RPMI8226 (cell line): ENCODE data around the gene ITGAE.

Experiments used
- DNase-seq: peaks from one replicate; pipeline ENCODE4 v3.0.0-alpha.2; 2015

Gene ITGAE

DNA sequence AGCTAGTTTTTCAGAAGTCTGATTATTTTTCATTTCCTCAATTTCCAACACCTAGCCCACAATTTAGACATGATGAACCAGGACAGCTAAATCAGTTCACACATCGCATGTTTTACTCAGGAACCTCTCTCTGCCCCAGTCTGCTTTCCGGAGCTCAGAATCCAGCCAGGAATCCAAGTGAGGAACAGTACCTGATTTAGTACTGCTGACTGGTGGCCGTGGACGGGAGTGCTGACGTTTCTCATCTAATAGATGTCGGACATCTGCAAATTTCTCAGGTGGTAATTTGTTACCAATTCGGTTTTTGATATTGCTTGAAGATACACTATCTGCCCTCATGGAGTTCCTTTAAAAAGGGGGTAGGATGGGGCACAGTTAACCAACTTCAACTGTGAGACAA lies 14.9 kb upstream of the ITGAE start:
- DNase-seq = no peak

DNA sequence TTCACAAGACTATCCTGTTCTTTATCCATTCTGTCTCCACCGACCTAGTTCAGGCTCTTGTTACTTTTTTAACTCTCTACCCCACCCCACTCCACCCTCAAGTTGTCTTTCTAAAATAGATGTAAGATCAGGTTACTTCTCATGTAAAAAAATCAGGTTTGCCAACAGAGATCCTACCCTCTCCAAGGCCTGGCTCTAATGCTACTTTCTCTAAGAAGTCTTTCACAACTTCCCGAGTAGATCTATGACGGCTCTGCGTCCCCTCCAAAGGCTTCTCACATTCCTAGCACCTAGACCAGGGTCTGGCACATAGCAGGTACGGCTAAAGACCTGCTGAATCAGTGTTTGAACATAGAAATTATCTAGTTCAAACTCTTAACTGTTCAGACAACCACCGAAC lies 14.1 kb upstream of the ITGAE start:
- no peak for DNase-seq

DNA sequence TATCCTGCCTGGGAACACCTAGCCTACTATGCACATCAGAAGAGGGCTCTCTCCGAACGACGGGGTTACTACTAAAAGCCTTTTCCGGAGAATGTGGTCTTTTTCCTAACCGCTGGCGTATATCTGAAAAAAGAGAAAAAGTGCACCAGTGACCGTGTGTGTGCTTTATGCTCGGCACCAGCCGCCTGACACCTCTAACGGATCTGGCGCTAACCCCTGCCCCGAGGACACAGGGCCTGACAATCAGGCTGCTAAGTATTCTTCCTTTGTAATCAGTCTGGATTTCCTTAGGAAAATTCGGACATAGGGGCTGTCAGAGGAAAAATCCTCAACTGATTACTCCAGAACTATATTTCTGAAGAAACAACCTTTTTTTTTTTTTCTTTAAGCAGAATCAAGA lies 13.4 kb upstream of the ITGAE start:
- DNase-seq = no peak

DNA sequence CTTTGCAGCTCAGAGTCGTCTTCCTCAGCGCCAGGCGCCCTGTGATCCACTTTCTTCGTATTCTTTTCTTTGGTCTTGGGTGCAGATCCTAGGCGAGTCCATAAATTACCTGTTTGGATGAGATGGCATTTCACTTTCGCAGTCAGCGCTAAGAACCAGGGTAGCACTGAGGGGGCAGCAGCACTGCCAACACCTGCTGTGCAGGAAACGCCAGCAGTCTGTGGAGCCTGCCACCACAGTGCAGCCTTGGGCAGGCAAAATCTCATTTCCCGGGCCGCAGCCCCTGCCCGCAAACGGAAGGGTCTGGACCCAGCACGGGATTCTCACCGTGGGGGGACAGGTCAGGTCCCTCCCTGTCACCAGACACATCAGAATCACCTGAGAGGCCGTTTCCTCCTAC lies 12.2 kb upstream of the ITGAE start:
- no peak for DNase-seq

DNA sequence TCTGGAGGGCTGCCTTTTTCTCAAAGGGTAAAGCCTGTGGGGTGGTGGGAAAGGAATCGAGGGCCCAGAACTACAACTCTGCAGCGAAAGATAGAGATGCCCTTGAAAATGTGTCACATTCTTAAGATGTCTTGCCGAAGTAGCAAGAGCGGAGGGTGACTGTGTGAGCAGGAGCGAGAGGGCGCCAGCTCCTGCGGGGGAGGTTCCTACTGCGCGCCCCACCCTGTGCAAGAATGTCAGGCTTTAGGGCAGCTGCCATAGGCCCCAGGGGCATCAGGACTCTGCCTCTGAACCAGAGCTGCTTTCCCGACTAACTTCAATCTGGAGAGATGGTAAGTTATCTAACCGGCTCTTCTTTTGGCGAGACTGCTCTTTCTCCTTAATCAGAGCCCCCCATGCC lies 11.8 kb upstream of the ITGAE start:
- DNase-seq = no peak

DNA sequence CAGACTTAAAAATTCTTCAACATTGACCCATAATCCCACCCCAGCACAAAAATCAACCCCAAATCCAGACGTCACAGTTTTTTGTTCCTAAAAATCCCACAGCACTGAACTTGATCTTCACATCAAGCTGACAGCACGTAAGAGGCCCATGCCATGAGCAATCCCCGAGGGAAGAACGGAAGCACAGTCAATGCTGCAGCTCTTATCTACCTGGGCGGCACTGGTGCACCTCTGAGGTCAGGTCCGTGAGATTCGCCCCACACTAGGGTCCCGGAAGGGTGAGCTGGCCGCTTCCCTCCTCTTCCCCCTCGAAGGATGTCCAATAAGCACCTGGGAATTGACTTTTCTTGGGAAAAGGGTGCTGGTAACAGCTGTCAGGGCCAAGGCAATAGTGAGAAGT lies 11.3 kb upstream of the ITGAE start:
- no peak for DNase-seq

DNA sequence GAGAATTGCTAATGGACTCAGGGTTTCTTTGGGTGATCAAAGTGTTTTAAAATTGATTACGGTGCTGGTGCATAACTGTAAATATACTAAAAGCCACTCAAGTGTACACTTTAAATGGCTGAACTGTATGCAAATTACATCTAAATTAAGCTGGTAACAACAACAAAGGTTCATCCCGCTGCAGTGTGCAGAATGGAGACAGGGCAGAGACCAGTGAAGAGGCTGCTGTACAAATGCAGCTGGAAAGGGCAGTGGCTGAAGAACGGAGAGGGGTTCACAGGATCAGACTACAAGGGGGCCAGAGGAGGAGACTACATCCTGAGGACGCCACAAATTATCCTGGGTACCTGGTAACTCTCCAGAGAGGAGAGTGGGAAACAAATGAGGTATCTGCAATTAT lies 9.0 kb upstream of the ITGAE start:
- DNase-seq = no peak

DNA sequence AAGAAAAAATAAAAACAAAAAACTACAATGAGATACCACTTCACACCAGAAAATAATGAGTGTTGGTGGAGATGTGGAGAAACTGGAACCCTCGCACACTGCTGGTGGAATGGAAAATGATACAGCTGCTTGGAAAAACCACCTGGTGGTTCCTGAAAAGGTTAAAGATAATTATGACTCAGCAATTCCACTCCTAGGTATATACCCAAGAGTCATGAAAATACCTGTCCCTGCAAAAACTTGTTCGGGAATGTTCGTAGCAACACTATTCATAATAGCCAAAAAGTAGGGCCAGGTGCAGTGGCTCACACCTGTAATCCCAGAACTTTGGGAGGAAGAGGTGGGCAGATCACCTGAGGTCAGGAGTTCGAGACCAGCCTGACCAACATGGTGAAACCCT lies 8.1 kb upstream of the ITGAE start:
- DNase-seq = no peak

DNA sequence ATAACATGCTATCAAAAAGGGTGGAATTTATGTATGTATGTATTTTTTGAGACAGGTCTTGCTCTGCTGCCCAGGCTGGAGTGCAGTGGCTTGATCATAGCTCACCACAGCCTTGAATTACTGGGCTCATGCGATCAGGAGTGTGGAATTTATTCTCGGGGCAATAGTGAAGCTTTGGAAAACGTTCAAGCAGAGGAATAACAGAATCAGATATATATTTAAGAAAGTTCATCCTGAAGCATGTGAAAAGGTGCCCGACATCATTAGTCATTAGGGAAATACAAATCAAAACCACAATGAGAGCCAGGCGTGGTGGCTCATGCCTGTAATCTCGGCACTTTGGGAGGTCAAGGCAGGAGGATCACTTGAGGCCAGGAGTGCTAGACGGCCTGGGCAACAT lies 7.7 kb upstream of the ITGAE start:
- no peak for DNase-seq

DNA sequence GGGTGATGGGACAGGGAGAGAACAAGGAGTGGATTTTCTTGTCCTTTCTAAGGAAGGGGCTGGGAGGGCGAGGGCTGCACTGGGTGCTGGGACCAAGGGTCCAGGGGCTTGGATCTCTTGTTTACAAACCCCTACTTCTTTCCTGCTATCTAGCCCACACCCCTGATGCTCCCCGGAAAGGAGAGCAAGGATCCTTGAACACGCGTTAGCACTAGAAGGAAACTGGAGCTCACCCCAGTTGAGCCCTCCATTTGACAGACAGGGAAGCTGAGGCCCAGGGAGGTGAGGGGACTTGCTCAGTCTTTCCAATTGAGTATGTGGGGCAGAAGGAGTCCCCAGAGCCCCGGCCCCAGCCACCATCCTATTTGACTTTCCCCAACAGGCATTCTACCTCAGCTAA lies 4.6 kb upstream of the ITGAE start:
- no peak for DNase-seq

DNA sequence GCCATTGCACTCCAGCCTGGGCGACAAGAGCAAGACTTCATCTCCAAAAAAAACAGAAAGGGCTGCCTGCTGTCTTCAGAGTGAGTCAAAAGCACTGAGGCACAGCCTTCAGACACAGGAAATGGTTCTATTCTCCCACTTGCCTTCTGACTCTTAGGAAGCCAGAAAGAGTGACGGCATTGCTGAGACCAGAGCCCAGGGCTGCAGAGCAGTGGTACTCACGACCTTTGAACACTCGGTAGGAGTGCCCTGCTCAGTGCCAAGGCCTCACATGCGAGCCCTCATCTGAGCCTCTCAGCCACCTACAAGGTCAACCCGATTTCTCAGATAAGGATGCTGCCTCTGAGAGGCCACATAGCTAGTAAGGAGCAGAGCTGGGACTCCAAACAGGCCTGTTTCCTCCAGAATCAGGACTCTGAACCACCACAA lies 3.5 kb upstream of the ITGAE start:
- no peak for DNase-seq

DNA sequence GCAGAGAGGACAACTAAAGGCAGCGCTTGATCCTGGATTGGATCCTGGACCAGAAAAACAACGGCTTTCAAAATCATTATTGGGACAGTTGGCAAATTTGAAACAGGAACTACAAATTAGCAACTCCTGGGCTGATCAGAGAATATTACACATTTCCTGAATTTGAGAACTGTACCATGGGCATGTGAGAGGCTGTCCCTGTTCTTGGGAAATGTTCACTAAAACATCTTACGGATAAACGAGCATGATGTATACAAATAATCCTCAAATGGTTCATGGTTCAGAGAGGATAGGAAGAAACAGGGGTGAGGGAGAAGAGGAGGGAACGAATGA lies 2.3 kb upstream of the ITGAE start:
- no peak for DNase-seq

DNA sequence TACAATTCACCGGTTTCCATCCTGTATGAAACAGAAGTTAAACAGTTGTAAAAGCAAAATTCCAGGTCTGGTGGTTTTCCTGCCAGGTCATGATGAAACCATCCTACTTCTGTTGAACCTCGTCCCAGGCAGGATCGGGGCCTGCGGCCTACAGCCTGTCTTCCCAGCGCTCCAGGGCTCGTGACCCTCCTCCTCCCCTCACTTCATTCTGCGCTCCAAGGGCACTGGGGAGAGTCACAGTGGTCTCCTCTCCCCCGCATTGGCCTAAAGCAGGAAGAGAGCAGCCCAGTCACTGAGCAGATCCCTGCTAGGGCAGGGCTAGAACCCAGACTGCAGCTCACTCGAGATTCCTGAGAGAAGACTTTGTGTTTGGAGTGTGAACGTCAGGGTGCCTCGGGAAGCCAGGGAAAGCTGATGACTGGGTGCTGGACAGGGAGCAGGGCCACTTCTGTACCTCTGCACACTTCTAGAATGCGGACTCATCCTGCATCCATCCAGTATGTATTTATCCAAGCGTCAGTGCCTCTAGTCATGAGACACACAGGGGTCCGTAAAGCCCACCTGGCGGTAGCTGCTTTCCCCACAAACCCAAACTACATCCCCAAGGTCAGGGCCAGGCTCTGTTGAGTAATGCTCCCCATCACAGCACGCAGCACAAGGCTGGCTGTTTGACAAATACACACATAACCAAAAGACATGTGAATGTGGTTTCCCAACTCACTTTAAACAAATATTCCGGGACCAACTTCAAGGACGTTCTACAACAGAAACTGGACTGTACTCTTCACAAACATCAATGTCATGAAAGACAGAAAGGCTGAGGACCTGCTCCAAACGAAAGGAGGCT lies 1.7 kb upstream of the ITGAE start:
- no peak for DNase-seq

DNA sequence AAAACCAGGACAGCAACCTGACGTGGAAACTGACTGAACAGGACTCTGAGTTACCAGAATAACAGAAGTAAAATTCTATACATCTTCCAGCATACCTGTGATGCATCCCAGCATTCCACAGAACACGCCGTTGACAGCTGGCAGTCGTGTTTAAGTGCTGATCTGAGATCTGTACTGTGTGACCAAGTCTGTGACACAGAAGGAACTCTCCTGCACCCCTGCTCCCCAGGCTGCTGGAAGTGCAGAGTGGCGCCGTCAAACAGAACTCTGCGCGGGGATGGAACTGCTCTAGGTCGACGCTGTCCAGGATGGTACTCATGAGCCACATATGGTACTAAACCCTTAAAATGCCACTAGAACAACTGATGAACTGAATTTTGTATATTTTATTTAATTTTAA lies 804 bp upstream of the ITGAE start:
- no peak for DNase-seq

DNA sequence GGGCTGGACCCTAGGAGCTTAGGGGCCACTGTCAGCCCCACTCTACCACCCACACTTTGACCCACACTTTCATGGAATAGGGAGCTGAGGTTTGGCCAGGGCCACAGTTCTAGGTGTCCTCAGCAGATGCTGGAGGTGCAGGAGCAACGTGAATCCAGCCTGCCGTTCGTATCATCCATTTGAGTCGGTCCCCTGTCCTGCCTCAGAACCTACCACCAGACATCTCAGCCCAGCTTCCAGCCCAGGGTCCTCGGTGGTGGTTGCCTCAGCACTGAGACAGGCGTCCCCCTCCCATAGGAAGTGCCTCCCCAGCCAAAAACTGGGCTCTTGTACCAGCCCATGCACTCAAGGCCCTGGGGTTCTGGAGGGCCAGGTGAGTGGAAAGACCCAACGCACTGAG lies 359 bp upstream of the ITGAE start:
- DNase-seq = no peak

DNA sequence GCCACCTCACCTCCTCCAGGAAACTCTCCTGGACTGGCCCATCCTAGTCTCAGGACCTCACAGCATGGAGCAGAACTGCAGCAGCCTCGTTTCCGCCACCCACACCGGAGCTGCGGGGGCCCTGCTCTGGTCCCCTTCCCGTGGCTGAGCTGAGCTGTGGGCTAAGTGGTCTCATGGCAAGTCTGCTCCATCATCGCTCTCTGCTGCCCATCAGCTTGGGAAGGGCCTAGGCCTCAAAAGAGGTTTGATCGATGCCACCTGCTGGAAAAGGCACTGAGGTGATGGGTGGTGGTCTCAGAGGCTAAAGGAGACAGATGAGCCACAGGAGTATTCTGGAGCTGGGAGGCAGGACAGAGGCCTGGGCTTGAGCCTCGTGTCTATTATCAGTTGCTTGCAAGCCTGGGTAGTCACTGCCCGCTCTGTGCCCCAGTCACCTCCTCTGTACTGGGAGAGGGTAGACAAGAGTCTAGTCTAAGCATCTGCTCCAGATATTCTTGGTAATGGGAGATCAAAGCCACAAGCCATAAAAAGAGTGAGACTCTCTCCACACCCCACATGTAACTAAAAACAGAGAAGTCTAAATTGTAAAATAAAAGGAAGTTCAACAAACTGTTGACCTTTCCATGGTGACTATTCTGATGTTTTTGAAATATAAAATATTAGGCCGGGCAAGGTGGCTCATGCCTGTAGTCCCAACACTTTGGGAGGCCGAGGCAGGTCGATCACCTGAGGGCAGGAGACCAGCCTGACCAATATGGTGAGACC lies 1.6 kb downstream of the ITGAE start:
- no peak for DNase-seq

DNA sequence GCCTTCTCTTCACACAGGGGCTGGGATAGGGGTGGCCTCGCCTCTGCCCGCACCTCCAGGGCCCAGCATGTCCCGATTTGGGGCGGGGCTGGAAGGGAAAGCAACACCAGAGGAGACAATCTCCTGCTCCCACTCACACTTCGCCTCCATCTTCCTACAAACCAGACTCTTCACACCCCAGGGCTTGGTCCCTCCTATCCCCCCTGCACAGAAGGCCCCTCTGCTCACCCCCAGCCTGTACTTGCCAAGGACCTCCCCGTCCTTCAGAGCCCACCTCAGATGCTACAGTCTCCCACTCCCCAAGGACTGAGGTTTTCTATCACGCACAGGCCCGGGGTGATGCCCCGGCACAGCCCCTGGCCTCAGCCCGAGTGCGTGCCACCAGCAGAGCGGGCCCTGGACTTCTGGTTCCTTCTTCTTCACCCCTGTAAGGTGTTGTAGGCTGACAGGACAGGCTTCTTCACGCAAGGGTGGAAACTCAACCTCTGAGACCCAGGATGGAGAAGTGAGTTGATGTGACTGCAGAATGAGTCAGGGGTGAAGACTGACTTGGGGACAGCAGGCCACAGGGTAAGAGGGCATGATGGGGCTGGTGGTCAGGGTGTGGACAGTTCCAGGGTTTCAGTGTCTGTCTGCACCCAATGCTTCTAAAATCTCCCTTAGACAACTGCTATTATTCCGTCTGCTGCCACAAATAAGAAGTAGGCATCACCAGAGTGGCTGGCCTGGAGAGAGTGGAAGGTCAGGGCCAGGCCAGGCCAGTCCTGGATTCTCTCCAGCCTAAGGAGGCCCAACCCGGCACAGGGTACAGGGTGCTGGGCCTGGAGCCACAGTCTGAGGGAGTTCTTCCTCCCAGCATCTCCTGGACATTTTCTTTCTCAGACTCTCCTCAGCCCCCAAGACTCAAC lies 2.5 kb downstream of the ITGAE start:
- DNase-seq = no peak

DNA sequence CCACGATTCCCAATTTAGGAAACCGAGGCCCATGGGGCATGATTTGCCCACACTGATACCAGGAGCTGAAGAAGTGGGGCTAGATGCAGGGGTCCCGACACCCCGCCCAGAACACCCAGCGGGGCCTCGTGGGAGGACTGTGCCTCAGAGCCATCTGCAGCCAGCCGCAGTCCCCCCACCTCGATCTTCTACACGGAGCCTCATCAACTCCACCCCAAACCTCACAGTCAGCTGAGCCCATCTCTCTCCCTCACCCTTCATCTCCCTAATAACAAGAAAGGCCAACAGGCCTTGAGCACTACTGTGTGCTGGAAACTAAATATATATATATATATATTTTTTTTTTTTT lies 4.2 kb downstream of the ITGAE start:
- no peak for DNase-seq

DNA sequence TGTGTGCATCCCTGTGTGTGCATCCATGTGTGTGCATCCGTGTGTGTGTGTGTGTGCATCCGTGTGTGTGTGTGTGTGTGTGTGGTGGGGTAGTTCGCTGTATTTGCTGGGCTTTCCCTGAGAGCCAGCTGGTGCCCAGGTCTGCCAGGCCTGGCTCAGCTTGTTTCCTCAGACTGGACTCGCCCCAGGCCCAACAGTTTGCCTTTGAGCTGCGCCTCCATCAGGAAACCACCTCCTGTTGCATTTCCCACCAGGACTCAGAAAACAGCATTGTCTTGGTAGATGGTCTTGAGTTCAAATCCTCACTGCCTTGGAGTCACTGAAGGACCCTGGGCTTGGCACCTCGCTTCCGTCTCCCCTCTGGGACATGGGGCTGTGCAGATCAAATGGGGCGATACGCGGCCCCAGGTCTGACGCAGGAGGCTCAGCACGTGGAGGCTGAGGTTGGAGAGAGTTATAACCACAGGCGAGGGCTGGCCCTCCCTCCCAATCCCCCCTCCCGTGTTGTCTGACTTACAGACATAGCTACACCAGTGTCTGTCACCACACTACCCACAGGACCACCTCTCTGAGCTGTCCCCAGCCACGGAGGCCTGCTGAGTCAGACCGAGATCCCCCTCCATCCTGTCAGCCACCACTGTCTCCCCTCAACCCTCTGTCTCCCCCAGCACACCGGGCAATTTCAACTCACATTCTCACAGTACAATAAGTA lies 4.7 kb downstream of the ITGAE start:
- DNase-seq = no peak

DNA sequence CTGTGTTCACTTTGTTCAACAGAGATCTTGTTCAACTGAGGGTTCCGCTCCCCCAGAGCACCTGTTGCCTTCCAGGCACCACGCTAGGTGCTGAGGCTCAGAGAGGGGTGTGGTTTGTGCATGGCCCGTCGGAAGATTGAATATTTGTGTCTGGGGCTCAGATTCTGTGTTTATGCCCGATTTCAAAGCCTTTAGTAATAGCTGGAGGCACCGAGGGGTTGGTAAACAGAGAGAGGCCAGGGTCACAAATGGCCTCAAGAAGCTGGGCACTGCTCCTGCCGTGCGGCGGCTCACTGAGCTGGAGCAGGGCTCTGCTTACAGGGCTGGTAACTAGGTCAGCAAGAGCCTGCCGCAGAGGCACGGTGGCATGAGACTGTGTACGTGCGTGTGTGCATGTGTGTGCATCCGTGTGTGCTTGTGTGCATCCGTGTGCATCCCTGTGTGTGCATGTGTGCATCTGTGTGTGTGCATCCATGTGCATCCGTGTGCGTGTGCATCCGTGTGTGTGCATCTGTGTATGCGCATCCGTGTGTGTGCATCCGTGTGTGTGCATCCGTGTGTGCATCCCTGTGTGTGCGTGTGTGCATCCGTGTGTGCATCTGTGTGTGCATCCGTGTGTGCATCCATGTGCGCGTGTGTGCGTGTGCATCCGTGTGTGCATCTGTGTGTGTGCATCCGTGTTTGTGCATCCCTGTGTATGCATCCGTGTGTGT lies 5.4 kb downstream of the ITGAE start:
- no peak for DNase-seq

DNA sequence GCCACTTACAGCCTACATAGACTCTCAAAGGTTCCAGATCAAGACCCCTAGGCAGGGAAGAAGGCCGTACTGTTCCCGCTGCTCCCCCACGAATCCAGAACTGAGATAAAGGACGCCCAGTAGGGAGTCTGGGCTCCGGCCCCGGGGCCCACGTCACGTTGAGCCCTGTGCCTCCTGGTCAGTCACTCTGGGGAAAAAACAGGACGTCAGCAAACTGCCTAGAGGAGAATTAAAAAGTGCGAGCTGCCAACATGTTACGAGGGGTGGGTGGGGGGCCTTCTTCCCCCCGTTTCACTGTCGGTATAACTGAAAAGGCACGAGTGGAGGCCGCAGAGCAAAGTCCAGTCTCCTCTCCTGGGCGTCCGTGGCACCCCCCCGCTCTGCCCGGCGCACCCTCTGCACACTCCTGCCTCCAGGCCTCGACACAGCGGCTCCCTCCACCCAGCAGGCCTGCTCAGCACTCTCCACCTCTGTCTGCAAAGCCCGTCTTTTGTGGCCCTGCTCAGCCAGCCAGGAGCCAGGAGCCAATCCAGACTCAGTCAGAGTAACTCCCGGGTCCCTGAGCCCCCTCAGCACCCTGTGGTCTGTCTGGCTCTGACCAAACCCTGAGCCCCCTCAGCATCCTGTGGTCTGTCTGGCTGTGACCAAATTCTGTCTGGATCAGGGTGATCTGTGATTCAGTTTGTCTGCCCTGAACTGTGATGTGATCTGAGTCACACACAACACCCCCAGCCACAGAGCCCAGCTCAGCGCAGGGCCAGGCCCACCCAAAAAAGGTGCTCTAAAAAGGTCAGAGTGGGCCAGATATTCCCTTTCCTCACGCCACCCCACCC lies 6.2 kb downstream of the ITGAE start:
- no peak for DNase-seq
